Measurements from ENCODE around the gene TTC23.

TTC23 gene

GRCh38 chr15:99165020-99165790 lies 84.2 kb downstream of the TTC23 start:
- DNase-seq (ENCODE audit: low read depth) = no peak

GRCh38 chr15:99164119-99164518 lies 85.3 kb downstream of the TTC23 start:
- no peak for DNase-seq (ENCODE audit: low read depth)

DNA sequence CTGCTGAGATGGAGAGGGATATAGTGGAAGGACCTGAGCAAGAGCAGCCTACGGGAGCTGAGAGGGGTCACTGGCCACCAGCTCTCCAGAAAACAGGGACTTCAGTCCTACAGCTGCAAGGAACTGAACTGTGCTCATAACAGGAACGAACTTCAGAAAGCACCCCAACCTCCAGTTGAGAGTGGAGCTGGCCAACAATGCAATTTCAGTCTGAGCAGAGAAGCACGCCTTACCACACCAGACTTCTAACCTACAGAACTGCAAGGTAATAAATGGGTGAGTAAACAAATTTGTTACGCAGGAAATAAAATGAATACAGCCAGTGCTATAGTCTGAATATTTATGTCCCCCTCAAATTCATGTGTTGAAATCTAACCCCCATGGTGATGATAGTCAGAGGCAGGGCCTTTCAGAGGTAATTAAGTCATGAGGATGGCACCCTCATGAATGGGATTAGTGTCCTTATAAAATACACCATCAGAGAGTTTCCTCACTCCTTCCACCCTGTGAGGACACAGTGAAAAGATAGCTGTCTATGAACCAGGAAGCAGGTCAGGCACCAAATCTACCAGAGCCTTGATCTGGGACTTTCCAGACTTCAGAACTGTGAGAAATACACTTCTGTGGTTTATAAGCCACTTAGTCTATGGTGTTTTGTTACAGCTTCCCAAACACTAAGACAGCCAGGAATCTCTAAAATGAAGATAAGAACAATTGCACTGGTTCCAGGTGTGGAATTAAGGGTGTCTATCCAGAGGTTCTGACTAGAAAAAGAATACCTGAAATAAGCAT lies 85.9 kb downstream of the TTC23 start:
- DNase-seq (ENCODE audit: low read depth) = no peak

GRCh38 chr15:99158626-99159412 lies 90.6 kb downstream of the TTC23 start:
- no peak for DNase-seq (ENCODE audit: low read depth)

DNA sequence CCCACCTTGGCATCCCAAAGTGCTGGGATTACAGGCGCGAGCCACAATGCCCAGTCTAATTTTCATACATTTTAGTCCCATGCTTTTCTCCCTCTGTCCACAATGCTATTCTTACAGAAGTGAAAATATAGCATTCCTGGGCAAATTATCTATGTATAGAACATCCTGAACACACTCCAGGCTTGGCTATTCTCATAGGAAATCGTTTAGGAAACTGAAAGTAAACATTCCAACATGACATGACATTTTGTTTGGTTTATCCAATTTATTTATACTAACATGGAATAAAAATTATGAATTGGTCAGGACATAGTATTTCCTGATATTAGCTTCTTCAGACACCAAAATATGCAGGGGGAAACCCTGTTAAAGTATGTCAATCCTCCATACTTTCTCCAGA lies 91.9 kb downstream of the TTC23 start:
- no peak for DNase-seq (ENCODE audit: low read depth)

DNA sequence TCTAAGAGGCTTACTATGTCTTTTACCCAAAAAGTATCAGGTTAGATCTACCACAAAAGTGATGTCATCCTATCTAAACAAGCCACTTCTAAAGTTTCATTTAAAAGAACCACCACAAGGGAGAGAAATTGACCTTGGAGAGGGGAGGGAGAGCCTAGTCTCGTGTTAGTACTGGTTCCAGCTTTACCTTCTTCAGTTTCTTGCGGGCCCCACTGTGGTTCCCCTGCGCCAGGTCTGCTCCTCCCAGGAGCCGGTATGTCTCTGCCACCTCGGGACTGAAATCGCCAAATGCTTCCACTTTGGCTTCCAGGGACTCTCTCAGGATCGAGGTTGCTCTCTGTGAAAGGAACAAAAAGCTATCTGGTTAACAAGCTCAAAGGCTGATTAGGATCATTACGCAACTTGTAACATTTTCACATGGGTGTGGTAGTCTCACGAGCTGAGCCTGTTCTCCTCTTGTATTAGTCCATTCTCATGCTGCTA lies 93.4 kb downstream of the TTC23 start:
- DNase-seq (ENCODE audit: low read depth) = no peak

DNA sequence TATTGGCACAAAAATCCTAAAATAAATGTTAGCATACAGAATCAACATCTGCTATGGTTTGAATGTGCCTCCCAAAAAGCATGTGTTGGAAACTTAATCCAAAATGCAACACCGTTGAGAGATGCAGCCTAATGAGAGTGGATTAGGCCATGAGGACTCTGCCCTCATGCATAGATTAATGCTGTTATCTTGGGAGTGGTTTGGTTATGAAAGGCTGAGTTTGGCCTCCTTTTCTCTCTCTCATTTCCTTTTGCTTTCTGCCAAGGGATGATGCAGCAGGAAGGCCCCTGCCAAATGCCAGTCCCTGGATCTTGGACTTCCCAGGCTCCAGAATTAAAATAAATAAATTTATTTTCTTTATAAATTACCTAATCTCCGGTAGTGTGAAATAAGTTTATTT lies 95.1 kb downstream of the TTC23 start:
- DNase-seq (ENCODE audit: low read depth) = no peak

DNA sequence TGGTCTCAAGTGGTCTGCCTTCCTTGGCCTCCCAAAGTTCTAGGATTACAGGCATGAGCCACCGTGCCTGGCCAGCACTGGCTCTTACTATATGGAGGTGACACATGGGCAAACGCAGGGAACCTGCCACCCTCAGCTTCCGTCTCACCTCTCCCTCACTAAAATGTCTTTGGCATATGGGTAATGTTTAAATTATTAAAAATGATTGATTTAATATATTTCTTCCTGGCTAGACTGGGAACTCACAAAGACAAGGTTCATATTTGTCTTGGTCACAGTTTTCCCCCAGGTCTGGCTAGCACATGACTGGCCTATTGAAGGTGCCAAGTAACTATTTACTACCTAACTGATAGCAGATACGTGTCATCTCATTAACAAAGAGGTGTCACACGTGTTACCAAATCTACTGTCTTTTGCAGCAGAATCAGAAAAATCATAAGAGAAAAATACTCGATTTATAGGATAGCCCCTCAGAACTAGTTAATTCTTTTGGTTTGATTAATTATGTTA lies 96.3 kb downstream of the TTC23 start:
- DNase-seq (ENCODE audit: low read depth) = no peak

DNA sequence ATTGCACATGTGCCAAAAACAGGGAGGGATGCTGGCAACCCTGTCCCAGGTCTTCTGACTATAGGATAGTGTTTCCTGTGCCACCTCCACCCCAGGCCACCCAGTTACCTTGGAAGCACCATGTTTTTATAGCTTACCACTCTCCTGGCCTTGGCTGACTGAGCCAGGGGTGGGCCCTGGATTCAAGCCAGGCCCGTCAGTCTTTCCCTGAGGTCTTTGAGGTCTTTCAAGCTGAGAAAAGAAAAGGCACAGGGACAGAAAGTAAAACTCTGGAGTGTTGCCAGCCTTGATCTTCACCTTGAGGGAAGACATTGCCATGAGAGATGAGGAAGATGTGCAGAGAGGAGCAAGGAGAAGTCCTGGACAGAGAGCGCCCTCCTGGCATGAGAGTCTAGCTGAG lies 98.2 kb downstream of the TTC23 start:
- DNase-seq (ENCODE audit: low read depth) = no peak

- DNase-seq (ENCODE audit: low read depth) = no peak
These were observed 100.0 kb downstream of the TTC23 start for GRCh38 chr15:99149366-99149765.

- no peak for DNase-seq (ENCODE audit: low read depth)
These were observed 100.5 kb downstream of the TTC23 start for GRCh38 chr15:99148851-99149276.

DNA sequence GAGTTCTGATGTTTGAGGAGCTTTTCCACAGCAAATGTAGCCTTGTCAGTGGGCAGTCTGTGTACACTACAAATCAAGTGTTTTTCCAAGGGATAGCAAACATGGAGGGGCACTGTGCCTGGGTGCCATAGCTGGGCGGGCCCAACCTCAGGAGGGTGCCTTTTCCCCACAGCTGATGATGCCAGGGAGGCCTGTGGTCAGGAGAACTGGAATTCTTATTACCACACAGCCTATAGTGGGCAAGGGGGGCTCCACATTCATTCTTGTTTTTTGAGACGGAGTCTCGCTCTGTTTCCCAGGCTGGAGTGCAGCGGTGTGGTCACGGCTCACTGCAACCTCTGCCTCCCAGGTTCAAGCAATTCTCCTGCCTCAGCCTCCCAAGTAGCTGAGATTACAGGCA lies 102.7 kb downstream of the TTC23 start:
- no peak for DNase-seq (ENCODE audit: low read depth)

- no peak for DNase-seq (ENCODE audit: low read depth)
These were observed 103.6 kb downstream of the TTC23 start for GRCh38 chr15:99145778-99146177.

GRCh38 chr15:99145005-99145404 lies 104.4 kb downstream of the TTC23 start:
- DNase-seq (ENCODE audit: low read depth) = no peak

DNA sequence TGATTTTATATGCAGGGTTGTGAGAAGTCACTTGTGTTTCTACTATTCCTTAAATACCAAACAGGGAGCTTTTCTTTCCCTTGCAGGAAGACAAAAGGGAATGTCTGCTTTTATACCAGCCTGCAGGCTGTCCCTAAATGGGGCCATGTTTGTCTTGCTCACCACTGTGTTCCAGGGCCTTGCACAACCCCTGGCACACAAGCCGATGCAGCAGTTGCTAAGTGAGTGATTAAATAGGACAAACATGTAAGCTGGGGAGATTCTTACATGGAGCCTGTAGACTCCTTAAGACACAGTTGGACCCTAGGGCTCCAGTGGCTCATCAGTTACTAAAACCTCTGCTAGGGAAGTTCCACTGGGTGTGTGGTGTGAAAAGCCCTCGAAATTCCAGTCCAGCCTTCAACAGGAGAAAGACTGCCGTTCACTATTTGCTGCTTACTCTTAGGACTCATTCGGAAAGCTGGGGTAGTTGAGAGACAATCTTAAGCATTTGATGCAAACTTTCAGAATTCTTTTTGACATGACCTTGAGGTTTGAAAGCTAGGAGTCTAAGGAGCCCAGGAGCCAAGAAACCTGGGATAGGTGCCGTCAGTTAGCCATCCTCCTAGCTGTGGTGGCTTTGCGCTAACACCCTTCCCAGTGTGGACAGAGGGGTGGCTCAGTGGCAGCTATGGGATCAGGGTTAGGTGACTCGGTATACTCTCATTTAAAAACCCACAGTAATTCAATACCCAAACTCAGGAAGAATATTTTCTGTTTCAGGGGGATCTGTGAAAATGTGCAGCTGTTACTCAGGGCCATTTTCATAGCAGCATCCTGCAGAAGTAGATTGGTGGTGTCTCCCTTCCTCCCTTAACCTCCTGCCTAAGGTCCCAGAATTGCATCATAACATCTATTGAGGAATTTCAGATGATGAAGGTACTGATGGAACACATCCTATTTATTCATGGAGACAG lies 105.4 kb downstream of the TTC23 start:
- no peak for DNase-seq (ENCODE audit: low read depth)

- DNase-seq (ENCODE audit: low read depth) = no peak
These were observed 106.1 kb downstream of the TTC23 start for GRCh38 chr15:99143242-99143641.

DNA sequence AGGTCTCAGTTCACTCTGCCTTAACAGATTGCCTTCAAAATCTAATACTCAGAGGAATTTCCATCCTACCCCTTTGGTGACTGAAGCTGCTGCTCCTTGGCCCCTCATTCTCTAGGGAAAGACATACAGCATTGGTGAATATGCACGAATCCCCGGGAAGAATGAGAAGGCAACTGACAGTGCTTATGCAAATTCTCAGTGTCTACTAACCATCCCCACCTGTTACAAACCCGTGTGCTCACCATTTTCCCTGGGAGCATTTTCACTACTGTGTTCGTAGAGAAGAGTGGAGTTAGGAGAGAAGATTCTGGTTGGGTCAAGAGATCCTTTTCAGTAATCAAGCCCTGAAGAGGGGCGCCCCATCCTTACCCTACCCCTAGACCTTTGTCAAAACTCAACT lies 106.8 kb downstream of the TTC23 start:
- DNase-seq (ENCODE audit: low read depth) = no peak

- DNase-seq (ENCODE audit: low read depth) = no peak
These were observed 107.4 kb downstream of the TTC23 start for GRCh38 chr15:99141943-99142342.

DNA sequence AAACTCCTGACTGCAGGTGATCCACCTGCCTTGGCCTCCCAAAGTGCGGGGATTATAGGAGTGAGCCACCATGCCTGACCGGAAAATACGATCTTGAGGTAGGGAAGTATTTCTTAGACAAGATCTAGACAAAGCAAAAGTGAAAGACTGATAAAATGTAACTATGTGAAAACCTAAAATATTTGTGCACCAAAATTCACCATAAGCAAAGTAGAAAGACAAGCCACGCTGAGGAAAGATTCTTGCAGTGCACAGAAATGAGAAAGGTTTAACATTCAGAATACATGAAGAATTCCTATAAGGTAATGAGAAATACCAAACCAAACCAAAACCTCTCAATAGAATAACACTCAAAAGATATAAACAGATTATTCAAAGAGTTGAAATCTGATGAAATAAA lies 108.8 kb downstream of the TTC23 start:
- no peak for DNase-seq (ENCODE audit: low read depth)

GRCh38 chr15:99139276-99139675 lies 110.1 kb downstream of the TTC23 start:
- no peak for DNase-seq (ENCODE audit: low read depth)

DNA sequence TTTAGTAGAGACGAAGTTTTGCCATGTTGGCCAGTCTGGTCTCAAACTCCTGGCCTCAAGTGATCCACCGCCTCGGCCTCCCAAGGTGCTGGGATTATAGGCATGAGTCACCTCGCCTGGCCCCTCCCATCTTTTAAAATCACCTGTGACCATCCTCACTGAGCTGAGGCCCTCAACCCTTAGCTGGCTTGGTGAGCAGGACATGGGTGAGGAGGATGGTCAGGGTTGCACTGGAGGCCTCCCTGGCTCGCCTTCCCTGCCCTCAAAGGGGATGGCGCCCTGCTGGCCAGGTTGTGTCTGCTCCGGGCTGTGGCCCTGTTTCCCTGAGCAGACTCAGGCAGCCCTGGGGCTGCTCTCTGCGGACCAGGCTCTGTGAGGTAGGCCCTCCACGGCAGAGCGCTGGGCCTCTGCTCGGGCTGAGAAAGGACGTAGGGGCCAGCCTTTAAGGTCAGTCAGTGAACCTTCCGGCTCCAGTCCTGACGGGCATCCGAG lies 110.8 kb downstream of the TTC23 start:
- no peak for DNase-seq (ENCODE audit: low read depth)

Measured in stimulated activated CD8-positive, alpha-beta memory T cell treated with anti-CD3 and anti-CD28 coated beads, Interleukin-7, amount 100 ng/mL, for 24 hours (primary cell).